K562 (cell line): ENCODE results near the gene ZNF609. TPM values are rescaled to one million over a fixed set of nuclear protein-coding genes. Genes with fewer than 3 reads are reported as not detected.

Source experiments
- AFF1 ChIP-seq, 2 experiments: fragments of 450-650 bp; IDR thresholded peaks; 2 replicates each; pipeline ENCODE4 v1.6.1; 2018; ENCODE audit warnings: mild to moderate bottlenecking in 2 of 2, low read depth in 1 of 2; ENCODE audit not compliant: partially characterized antibody in 2 of 2
- CC2D1A ChIP-seq: fragments of 450-650 bp; IDR thresholded peaks from 2 replicates; pipeline ENCODE4 v1.6.1; 2017; ENCODE audit warnings: mild to moderate bottlenecking
- CEBPZ ChIP-seq: fragments of 150-350 bp; IDR thresholded peaks from 2 replicates; pipeline ENCODE4 v1.6.1; 2014; ENCODE audit warnings: low read depth, mild to moderate bottlenecking, low read length, borderline replicate concordance
- EWSR1 ChIP-seq: fragments of 450-650 bp; IDR thresholded peaks from 2 replicates; pipeline ENCODE4 v1.6.1; 2018; ENCODE audit warnings: borderline replicate concordance, mild to moderate bottlenecking, low read depth, moderate library complexity; ENCODE audit not compliant: partially characterized antibody
- FOSL1 ChIP-seq: fragments of 200-800 bp; sonication (Bioruptor generic); conservative IDR thresholded peaks from 2 replicates; pipeline ENCODE4 v1.6.1; 2016; ENCODE audit warnings: missing genetic modification characterization, missing compliant biosample characterization
- GTF2A2 ChIP-seq: IDR thresholded peaks from 2 replicates; pipeline ENCODE4 v1.6.1; 2016; ENCODE audit warnings: mild to moderate bottlenecking, missing genetic modification characterization, missing compliant biosample characterization
- GTF2E2 ChIP-seq: fragments of 200-800 bp; sonication (Bioruptor generic); IDR thresholded peaks from 2 replicates; pipeline ENCODE4 v1.6.1; 2016; ENCODE audit warnings: missing genetic modification characterization, missing compliant biosample characterization
- NFE2 ChIP-seq: IDR thresholded peaks from 2 replicates; pipeline ENCODE4 v1.6.1; 2014; ENCODE audit warnings: antibody characterized with exemption, low read depth
- NUFIP1 ChIP-seq: fragments of 450-650 bp; IDR thresholded peaks from 2 replicates; pipeline ENCODE4 v1.6.1; 2018; ENCODE audit not compliant: partially characterized antibody
- POLR2A ChIP-seq: fragments of 450-650 bp; conservative IDR thresholded peaks from 2 replicates; pipeline ENCODE4 v1.6.1; 2016
- PTTG1 ChIP-seq: fragments of 450-650 bp; IDR thresholded peaks from 2 replicates; pipeline ENCODE4 v1.6.1; 2016; ENCODE audit warnings: low read depth, mild to moderate bottlenecking, missing genetic modification characterization, missing compliant biosample characterization
- RERE ChIP-seq: sonication (generic); formaldehyde crosslinking; IDR thresholded peaks from 2 replicates; pipeline ENCODE4 v1.8.0; 2023; ENCODE audit warnings: missing genetic modification reagents, mild to moderate bottlenecking, borderline replicate concordance
- TBP ChIP-seq: optimal IDR thresholded peaks from 2 replicates; pipeline ENCODE3; 2011; ENCODE audit warnings: low read depth, low read length, improper control_type of control experiment
- ZFP36 ChIP-seq: fragments of 150-350 bp; IDR thresholded peaks from 2 replicates; pipeline ENCODE4 v1.6.1; 2018; ENCODE audit warnings: low read length, low read depth; ENCODE audit not compliant: partially characterized antibody
- ZNF24 ChIP-seq: fragments of 450-650 bp; IDR thresholded peaks from 2 replicates; pipeline ENCODE4 v1.6.1; 2016
- polyA plus RNA-seq, 8 experiments: library from polyadenylated mRNA; depleted of rRNA in 4 of 8; stranded (reverse) in 5 of 8; unstranded in 3 of 8; fragments of >200 nt; fragmentation: Nextera tagmentation in 2 of 8; fragmentation: Illumina TruSeq in 1 of 8; extraction: Ambion mirVana in 2 of 8; extraction: Trizol in 1 of 8; gene quantifications; 2 replicates each; pipeline versions ENCODE4 v1.2.1 to v1.2.3, GENCODE V29; 2011 to 2014; ENCODE audit warnings: inconsistent platforms in 1 of 8, missing spikeins in 1 of 8
- total RNA-seq, 7 experiments: library from RNA; depleted of rRNA in 6 of 7; stranded (reverse); fragments of >200 nt in 6 of 7; fragmentation: Illumina TruSeq in 2 of 7; extraction: Trizol in 2 of 7; gene quantifications; 2 replicates each; pipeline versions ENCODE4 v1.2.1 to v1.2.3, GENCODE V29; 2011 to 2021; ENCODE audit warnings: low replicate concordance in 1 of 7

ZNF609 gene
- total and polyA plus RNA-seq, 9 of the 15 experiments (the other 6 are each of a cell fraction or from before 2014, with no cell fraction given), result 3.0 to 38.7 (median 17.8) TPM

- TF ChIP-seq CEBPZ, result no peak
- no peak for TF ChIP-seq PTTG1 (tag)
- no peak for TF ChIP-seq RERE (CRISPR knock-in tag)
- TF ChIP-seq GTF2A2 (tag), result no peak
- no peak for TF ChIP-seq GTF2E2
- no peak for TF ChIP-seq AFF1 (IDR thresholded peaks at IDR 0.05; ENCODE audit: low read depth in 1 of 2, partially characterized antibody in 2 of 2)
- peak; percentile 58; the same call in 1 of the 2 replicates for TF ChIP-seq POLR2A
- TF ChIP-seq TBP, result peak; percentile 65
- TF ChIP-seq EWSR1, result no peak
- peak; percentile 64 for TF ChIP-seq ZFP36
- no peak for TF ChIP-seq NUFIP1
- peak; percentile 60 for TF ChIP-seq FOSL1 (tag)
- peak; percentile 77; the same call in 1 of the 2 replicates for TF ChIP-seq CC2D1A
- TF ChIP-seq ZNF24, result peak; percentile 58
- peak; percentile 58; the same call in 1 of the 2 replicates for TF ChIP-seq NFE2
Measured at GRCh38 chr15:64461721-64462162, 1.4 kb downstream of the ZNF609 start (continued).
